CD4-positive, CD25-positive, alpha-beta regulatory T cell (primary cell): ENCODE data around the gene PRPF40B. TPM values are rescaled to one million over a fixed set of nuclear protein-coding genes. Genes with fewer than 3 reads are reported as not detected.

ENCODE experiments used
- ATAC-seq, 2 donors: fragments of 150-1000 bp; cut with Tn5 transposase; one replicate each; pipeline ENCODE4 v1.10.0; 2021; ENCODE audit warnings: low read depth in 2 of 2, moderate number of reproducible peaks in 2 of 2, moderate library complexity in 1 of 2
- DNase-seq, 3 donors: peaks; one replicate each; pipeline versions ENCODE4 v3.0.0 to v3.0.0-alpha.2; 2012 to 2022; ENCODE audit warnings: mixed read lengths in 1 of 3
- H3K27ac ChIP-seq: one replicate; pipeline ENCODE4 v1.7.0; 2013; ENCODE audit warnings: mild to moderate bottlenecking, low read length; ENCODE audit not compliant: insufficient read depth, poor library complexity, severe bottlenecking
- H3K27me3 ChIP-seq: one replicate; pipeline ENCODE4 v1.7.0; 2013; ENCODE audit warnings: low read length; ENCODE audit not compliant: control insufficient read depth, insufficient read depth
- H3K36me3 ChIP-seq: one replicate; pipeline ENCODE4 v1.7.0; 2013; ENCODE audit warnings: mild to moderate bottlenecking, low read length, moderate library complexity; ENCODE audit not compliant: control insufficient read depth, insufficient read depth
- H3K4me1 ChIP-seq: 2 replicates; pipeline ENCODE4 v1.7.0; 2013; ENCODE audit warnings: mild to moderate bottlenecking, low read length; ENCODE audit not compliant: insufficient read depth, control insufficient read depth, poor library complexity, severe bottlenecking
- H3K4me3 ChIP-seq: one replicate; pipeline ENCODE4 v1.7.0; 2013; ENCODE audit warnings: low read depth, mild to moderate bottlenecking, low read length, moderate library complexity
- H3K9me3 ChIP-seq, 2 experiments: 1 replicate in 1 of 2; 2 replicates in 1 of 2; pipeline ENCODE4 v1.7.0; 2013; ENCODE audit warnings: low read length in 2 of 2, mild to moderate bottlenecking in 1 of 2, moderate library complexity in 1 of 2; ENCODE audit not compliant: control insufficient read depth in 2 of 2
- H3K27ac Mint-ChIP-seq, 3 donors: one replicate each; pipeline ENCODE4 v1.8.0; 2020 to 2022; ENCODE audit warnings: mild to moderate bottlenecking in 3 of 3, mixed read lengths in 3 of 3, moderate library complexity in 2 of 3
- H3K27me3 Mint-ChIP-seq: one replicate; pipeline ENCODE4 v1.8.0; 2022; ENCODE audit warnings: mild to moderate bottlenecking, mixed read lengths
- H3K36me3 Mint-ChIP-seq: one replicate; pipeline ENCODE4 v1.8.0; 2020; ENCODE audit warnings: mixed read lengths
- H3K4me1 Mint-ChIP-seq, 4 donors: one replicate each; pipeline ENCODE4 v1.8.0; 2020 to 2022; ENCODE audit warnings: mixed read lengths in 4 of 4, mild to moderate bottlenecking in 1 of 4
- H3K4me3 Mint-ChIP-seq, 4 donors: one replicate each; pipeline ENCODE4 v1.8.0; 2020 to 2022; ENCODE audit warnings: mild to moderate bottlenecking in 4 of 4, mixed read lengths in 4 of 4, moderate library complexity in 3 of 4
- H3K9me3 Mint-ChIP-seq, 7 donors: one replicate each; pipeline ENCODE4 v1.8.0; 2020 to 2022; ENCODE audit warnings: mixed read lengths in 7 of 7, mild to moderate bottlenecking in 3 of 7, moderate library complexity in 2 of 7
- polyA plus RNA-seq, 4 donors: library from polyadenylated mRNA; unstranded; fragments of 300-500 nt; fragmentation: Illumina TruSeq; gene quantifications; one replicate each; pipeline ENCODE4 v1.2.3, GENCODE V29; 2021
- total RNA-seq: library from RNA; stranded (reverse); gene quantifications from one replicate; pipeline ENCODE4 v1.2.3, GENCODE V29; 2022

PRPF40B gene
- total and polyA plus RNA-seq, 5 donors from 2014 or later: 0.78 to 6.3 (median 2.0) TPM

- Mint-ChIP-seq H3K4me3 (no peak overlapping the region), H3K9me3 (peaks cover 0 to 2% (median 0%) of the 10 kb centered on the region in 7 donors), H3K27ac (peak overlapping the region; percentile 31 to 87 (median 48)), H3K27me3 (no peaks in the 10 kb centered on the region), H3K36me3 (peaks cover 50% of the 10 kb centered on the region), H3K4me1 (peaks cover 0 to 36% (median 9%) of the 10 kb centered on the region in 4 donors)
- no peak overlapping the region for H3K4me3 ChIP-seq
- no peaks in the 10 kb centered on the region for H3K27me3 ChIP-seq
- H3K4me1 ChIP-seq: no peaks in the 10 kb centered on the region
- no peak overlapping the region for H3K27ac ChIP-seq
- peaks cover 58% of the 10 kb centered on the region for H3K36me3 ChIP-seq
- no peak for DNase-seq
- no peak for ATAC-seq
- no peaks in the 10 kb centered on the region for H3K9me3 ChIP-seq
These were observed 32.4 kb downstream of the PRPF40B start for GRCh38 chr12:49655595-49656236.

GRCh38 chr12:49658276-49658675, 34.9 kb downstream of the PRPF40B start:
- Mint-ChIP-seq H3K27ac (peak overlapping the region in 2 of 3 donors; percentile 92), H3K9me3 (peaks cover 0 to 2% (median 0%) of the 10 kb centered on the region in 7 donors), H3K4me1 (peaks cover 7 to 62% (median 32%) of the 10 kb centered on the region in 4 donors), H3K4me3 (peak overlapping the region in 1 of 4 donors; percentile 73), H3K36me3 (peaks cover 45% of the 10 kb centered on the region), H3K27me3 (no peaks in the 10 kb centered on the region)
- Histone ChIP-seq H3K27ac (no peak overlapping the region), H3K4me1 (peaks cover 24% of the 10 kb centered on the region), H3K9me3 (no peaks in the 10 kb centered on the region), H3K36me3 (peaks cover 37% of the 10 kb centered on the region), H3K4me3 (no peak overlapping the region), H3K27me3 (no peaks in the 10 kb centered on the region)
- DNase-seq: no peak
- no peak for ATAC-seq

GRCh38 chr12:49659753-49660152, 36.4 kb downstream of the PRPF40B start:
- H3K36me3 ChIP-seq: peaks cover 22% of the 10 kb centered on the region
- no peaks in the 10 kb centered on the region for H3K27me3 ChIP-seq
- DNase-seq: no peak
- H3K27me3 Mint-ChIP-seq: no peaks in the 10 kb centered on the region
- peaks cover 0 to 2% (median 0%) of the 10 kb centered on the region in 7 donors for H3K9me3 Mint-ChIP-seq
- no peak overlapping the region for H3K4me3 ChIP-seq
- peaks cover 15 to 75% (median 41%) of the 10 kb centered on the region in 4 donors for H3K4me1 Mint-ChIP-seq
- H3K9me3 ChIP-seq: no peaks in the 10 kb centered on the region
- H3K27ac Mint-ChIP-seq: peak overlapping the region in 2 of 3 donors; percentile 20 to 51
- H3K36me3 Mint-ChIP-seq: peaks cover 37% of the 10 kb centered on the region
- no peak overlapping the region for H3K4me3 Mint-ChIP-seq
- no peak for ATAC-seq
- H3K27ac ChIP-seq: no peak overlapping the region
- H3K4me1 ChIP-seq: peaks cover 39% of the 10 kb centered on the region

- peaks cover 15% of the 10 kb centered on the region for H3K36me3 ChIP-seq
- Mint-ChIP-seq H3K27me3 (no peaks in the 10 kb centered on the region), H3K36me3 (peaks cover 33% of the 10 kb centered on the region), H3K4me3 (peak overlapping the region; percentile 65 to 82 (median 78)), H3K27ac (peak overlapping the region; percentile 89 to 99 (median 95)), H3K4me1 (peaks cover 20 to 80% (median 47%) of the 10 kb centered on the region in 4 donors), H3K9me3 (peaks cover 0 to 2% (median 0%) of the 10 kb centered on the region in 7 donors)
- no peak overlapping the region for H3K27ac ChIP-seq
- H3K4me3 ChIP-seq: no peak overlapping the region
- no peaks in the 10 kb centered on the region for H3K27me3 ChIP-seq
- ATAC-seq: no peak
- peaks cover 53% of the 10 kb centered on the region for H3K4me1 ChIP-seq
- no peaks in the 10 kb centered on the region for H3K9me3 ChIP-seq
- DNase-seq: peak in 1 of 3 donors; percentile 35
These were observed 37.8 kb downstream of the PRPF40B start for GRCh38 chr12:49661191-49661590.

- H3K4me3 Mint-ChIP-seq: peak overlapping the region; percentile 65 to 82 (median 78)
- no peaks in the 10 kb centered on the region for H3K27me3 Mint-ChIP-seq
- Histone ChIP-seq H3K27ac (peak overlapping the region; percentile 61), H3K27me3 (no peaks in the 10 kb centered on the region), H3K9me3 (no peaks in the 10 kb centered on the region), H3K4me1 (peaks cover 53% of the 10 kb centered on the region), H3K36me3 (peaks cover 10% of the 10 kb centered on the region), H3K4me3 (peak overlapping the region; percentile 61)
- peaks cover 32% of the 10 kb centered on the region for H3K36me3 Mint-ChIP-seq
- H3K9me3 Mint-ChIP-seq: peaks cover 0 to 2% (median 0%) of the 10 kb centered on the region in 7 donors
- DNase-seq (no peak), ATAC-seq (no peak)
- peak overlapping the region; percentile 89 to 99 (median 95) for H3K27ac Mint-ChIP-seq
- H3K4me1 Mint-ChIP-seq: peaks cover 20 to 78% (median 45%) of the 10 kb centered on the region in 4 donors
These were observed 38.4 kb downstream of the PRPF40B start for GRCh38 chr12:49661746-49662145.

- peak; percentile 96 to 99 for ATAC-seq
- no peaks in the 10 kb centered on the region for H3K9me3 ChIP-seq
- no peaks in the 10 kb centered on the region for H3K27me3 ChIP-seq
- DNase-seq: peak; percentile 58 to 93 (median 74)
- peak overlapping the region; percentile 61 for H3K4me3 ChIP-seq
- Mint-ChIP-seq H3K27me3 (no peaks in the 10 kb centered on the region), H3K4me1 (peaks cover 20 to 85% (median 52%) of the 10 kb centered on the region in 4 donors), H3K4me3 (peak overlapping the region; percentile 79 to 83 (median 82)), H3K9me3 (no peaks in the 10 kb centered on the region), H3K36me3 (peaks cover 28% of the 10 kb centered on the region), H3K27ac (peak overlapping the region; percentile 95 to 99 (median 96))
- no peaks in the 10 kb centered on the region for H3K36me3 ChIP-seq
- peak overlapping the region; percentile 61 for H3K27ac ChIP-seq
- peaks cover 53% of the 10 kb centered on the region for H3K4me1 ChIP-seq
These were observed 39.9 kb downstream of the PRPF40B start for GRCh38 chr12:49662998-49663843.

- no peaks in the 10 kb centered on the region for H3K9me3 ChIP-seq
- Mint-ChIP-seq H3K4me1 (peaks cover 20 to 92% (median 57%) of the 10 kb centered on the region in 4 donors), H3K4me3 (peak overlapping the region in 2 of 4 donors; percentile 82 to 83), H3K27ac (peak overlapping the region; percentile 94 to 96 (median 95)), H3K27me3 (no peaks in the 10 kb centered on the region), H3K36me3 (peaks cover 24% of the 10 kb centered on the region), H3K9me3 (no peaks in the 10 kb centered on the region)
- ATAC-seq: no peak
- H3K4me1 ChIP-seq: peaks cover 53% of the 10 kb centered on the region
- H3K27ac ChIP-seq: no peak overlapping the region
- no peaks in the 10 kb centered on the region for H3K27me3 ChIP-seq
- H3K36me3 ChIP-seq: no peaks in the 10 kb centered on the region
- H3K4me3 ChIP-seq: no peak overlapping the region
- DNase-seq: no peak
These were observed 40.8 kb downstream of the PRPF40B start for GRCh38 chr12:49664167-49664566.
